WERI-Rb-1 (cell line): ENCODE results near the gene PODN.

Experiments used
- DNase-seq: peaks from one replicate; pipeline ENCODE4 v3.0.0-alpha.2; 2020
- H3K27ac ChIP-seq: fragments of 250-450 bp; sonication (Bioruptor Pico); 2 replicates; pipeline ENCODE4 v1.5.1; 2020; ENCODE audit warnings: mild to moderate bottlenecking, moderate library complexity
- H3K27me3 ChIP-seq: fragments of 250-450 bp; sonication (Bioruptor Pico); 2 replicates; pipeline ENCODE4 v1.5.1; 2021; ENCODE audit warnings: mild to moderate bottlenecking, low read depth, moderate library complexity; ENCODE audit not compliant: insufficient read depth, severe bottlenecking
- H3K36me3 ChIP-seq: fragments of 250-450 bp; sonication (Bioruptor Pico); 2 replicates; pipeline ENCODE4 v1.5.1; 2020; ENCODE audit warnings: mild to moderate bottlenecking, moderate library complexity
- H3K4me3 ChIP-seq: 2 replicates; pipeline ENCODE4 v1.5.1; 2011; ENCODE audit warnings: low read depth, mild to moderate bottlenecking, control low read depth, low read length
- H3K9me3 ChIP-seq: fragments of 250-450 bp; sonication (Bioruptor Pico); 2 replicates; pipeline ENCODE4 v1.5.1; 2021; ENCODE audit warnings: mild to moderate bottlenecking, moderate library complexity; ENCODE audit not compliant: severe bottlenecking
- TF ChIP-seq, protein P1 (sequence below): IDR thresholded peaks from 2 replicates; pipeline ENCODE4 v1.5.1; 2011; ENCODE audit warnings: low read depth, mild to moderate bottlenecking, control low read depth, inconsistent platforms, low read length

Gene PODN

DNA sequence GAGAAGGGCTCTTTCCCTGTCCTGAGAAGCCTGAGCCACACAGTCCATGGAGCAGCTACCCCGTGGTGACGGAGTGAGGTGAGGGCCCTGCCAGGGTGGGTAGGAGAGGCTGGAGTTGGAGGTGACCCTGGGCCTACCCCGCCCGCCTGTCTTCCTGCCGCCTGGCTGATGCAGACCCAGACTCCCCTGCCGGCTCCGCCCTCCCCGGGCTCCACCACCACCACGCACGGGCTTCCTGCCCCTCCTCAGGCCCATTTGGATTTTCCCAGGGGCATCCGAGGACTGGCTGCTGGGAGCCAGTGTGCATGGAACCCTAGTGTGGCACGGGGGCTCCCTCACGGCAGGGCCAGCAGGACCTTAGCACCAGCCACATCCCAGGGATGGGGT lies 32.5 kb downstream of the PODN start:
- Histone ChIP-seq H3K4me3 (no peak overlapping the region), H3K36me3 (peaks cover 55% of the 10 kb centered on the region), H3K9me3 (peaks cover 11% of the 10 kb centered on the region), H3K27me3 (no peaks in the 10 kb centered on the region), H3K27ac (peak overlapping the region; percentile 24)
- DNase-seq = no peak
- TF ChIP-seq, protein P1, sequence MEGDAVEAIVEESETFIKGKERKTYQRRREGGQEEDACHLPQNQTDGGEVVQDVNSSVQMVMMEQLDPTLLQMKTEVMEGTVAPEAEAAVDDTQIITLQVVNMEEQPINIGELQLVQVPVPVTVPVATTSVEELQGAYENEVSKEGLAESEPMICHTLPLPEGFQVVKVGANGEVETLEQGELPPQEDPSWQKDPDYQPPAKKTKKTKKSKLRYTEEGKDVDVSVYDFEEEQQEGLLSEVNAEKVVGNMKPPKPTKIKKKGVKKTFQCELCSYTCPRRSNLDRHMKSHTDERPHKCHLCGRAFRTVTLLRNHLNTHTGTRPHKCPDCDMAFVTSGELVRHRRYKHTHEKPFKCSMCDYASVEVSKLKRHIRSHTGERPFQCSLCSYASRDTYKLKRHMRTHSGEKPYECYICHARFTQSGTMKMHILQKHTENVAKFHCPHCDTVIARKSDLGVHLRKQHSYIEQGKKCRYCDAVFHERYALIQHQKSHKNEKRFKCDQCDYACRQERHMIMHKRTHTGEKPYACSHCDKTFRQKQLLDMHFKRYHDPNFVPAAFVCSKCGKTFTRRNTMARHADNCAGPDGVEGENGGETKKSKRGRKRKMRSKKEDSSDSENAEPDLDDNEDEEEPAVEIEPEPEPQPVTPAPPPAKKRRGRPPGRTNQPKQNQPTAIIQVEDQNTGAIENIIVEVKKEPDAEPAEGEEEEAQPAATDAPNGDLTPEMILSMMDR = no peak

DNA sequence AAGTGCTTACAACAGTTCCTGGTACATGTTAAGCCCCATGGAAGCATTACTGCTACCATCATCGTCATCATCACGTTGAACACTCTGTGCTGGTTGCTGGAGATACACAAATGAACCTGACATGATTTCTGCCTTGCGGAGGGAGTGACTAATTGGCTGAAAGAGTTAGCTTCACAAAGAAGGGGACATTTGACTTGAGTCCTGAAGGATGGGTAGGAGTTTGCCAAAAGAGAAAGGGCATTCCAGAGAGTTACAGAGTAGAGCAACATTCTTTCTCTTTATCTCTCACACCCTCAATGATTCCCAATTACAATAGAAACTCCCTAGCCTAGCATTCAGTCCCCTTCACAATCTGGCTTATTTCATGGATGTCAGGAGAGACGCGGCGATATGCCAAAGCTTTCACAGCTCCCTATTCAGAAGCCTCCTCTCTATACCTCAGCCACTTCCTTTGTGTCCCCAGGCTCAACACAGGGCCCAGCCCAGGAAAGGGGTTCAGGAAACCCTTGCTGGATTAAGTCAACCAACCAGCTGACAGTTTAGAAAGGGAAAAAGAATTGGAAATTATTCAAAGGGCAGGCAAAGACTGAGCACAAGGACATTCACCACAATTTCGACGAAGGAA lies 42.4 kb downstream of the PODN start:
- H3K9me3 ChIP-seq = peaks cover 14% of the 10 kb centered on the region
- TF ChIP-seq, protein P1 = no peak
- H3K4me3 ChIP-seq = no peak overlapping the region
- H3K27ac ChIP-seq = peak overlapping the region; percentile 16
- peaks cover 61% of the 10 kb centered on the region for H3K36me3 ChIP-seq
- no peak for DNase-seq
- no peaks in the 10 kb centered on the region for H3K27me3 ChIP-seq

DNA sequence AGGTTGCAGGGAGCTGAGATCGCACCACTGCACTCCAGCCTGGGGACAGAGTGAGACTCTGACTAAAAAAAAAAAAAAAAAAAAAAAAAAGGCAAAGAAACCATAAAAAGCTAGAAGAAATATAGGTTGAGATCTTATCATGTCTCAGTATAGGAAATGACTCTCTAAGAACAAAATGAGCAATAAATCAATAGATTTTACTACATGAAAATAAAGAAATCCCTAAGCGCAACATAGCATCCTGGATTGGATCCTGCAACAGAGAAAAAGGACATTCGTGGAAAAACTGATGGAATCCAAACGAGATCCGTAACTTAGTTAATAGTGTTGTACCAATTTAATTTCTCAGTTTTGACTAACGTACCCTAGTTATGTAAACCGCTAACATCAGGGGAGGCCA lies 45.1 kb downstream of the PODN start:
- Histone ChIP-seq H3K9me3 (no peaks in the 10 kb centered on the region), H3K27me3 (no peaks in the 10 kb centered on the region), H3K36me3 (peaks cover 77% of the 10 kb centered on the region), H3K4me3 (no peak overlapping the region), H3K27ac (peak overlapping the region; percentile 4; the same call in 1 of the 2 replicates)
- TF ChIP-seq, protein P1 = no peak
- no peak for DNase-seq

DNA sequence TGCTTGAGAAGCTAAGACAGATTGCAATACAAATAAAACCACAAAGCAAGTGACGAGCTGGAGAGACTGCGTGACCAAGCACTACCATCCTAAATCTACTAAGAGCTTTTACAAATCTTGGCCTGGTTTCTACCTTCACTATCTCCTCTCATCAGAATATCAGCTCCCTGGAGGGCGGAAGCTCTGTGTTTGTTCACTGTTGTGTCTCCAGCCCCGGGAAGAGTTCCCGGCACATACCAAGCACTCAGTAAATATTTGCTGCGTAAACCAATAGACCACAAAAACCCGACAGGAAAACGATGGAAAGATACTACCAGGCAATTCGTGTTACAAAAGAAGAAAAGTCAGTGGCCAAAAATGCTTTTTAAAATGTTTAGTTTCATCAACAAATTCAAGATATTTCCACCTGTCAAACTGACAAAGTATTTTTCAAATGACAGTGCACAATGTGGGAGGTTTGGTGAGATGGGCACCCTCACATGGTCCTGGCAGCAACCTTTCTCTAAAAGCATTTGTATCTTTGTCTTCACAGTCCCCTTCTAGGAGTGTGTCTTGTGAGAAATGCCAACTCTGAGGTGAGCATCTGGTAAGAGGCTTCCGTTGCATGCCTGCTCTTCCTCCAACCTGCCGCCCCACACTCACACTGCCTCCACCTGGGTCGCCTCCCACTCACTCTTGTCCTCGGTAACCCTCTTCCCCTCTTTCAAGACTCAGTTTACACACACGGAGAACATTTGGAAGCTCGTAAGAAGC lies 45.7 kb downstream of the PODN start:
- H3K9me3 ChIP-seq = no peaks in the 10 kb centered on the region
- no peaks in the 10 kb centered on the region for H3K27me3 ChIP-seq
- H3K27ac ChIP-seq = peak overlapping the region; percentile 87
- DNase-seq = no peak
- H3K4me3 ChIP-seq = no peak overlapping the region
- TF ChIP-seq, protein P1 = no peak
- H3K36me3 ChIP-seq = peaks cover 77% of the 10 kb centered on the region

DNA sequence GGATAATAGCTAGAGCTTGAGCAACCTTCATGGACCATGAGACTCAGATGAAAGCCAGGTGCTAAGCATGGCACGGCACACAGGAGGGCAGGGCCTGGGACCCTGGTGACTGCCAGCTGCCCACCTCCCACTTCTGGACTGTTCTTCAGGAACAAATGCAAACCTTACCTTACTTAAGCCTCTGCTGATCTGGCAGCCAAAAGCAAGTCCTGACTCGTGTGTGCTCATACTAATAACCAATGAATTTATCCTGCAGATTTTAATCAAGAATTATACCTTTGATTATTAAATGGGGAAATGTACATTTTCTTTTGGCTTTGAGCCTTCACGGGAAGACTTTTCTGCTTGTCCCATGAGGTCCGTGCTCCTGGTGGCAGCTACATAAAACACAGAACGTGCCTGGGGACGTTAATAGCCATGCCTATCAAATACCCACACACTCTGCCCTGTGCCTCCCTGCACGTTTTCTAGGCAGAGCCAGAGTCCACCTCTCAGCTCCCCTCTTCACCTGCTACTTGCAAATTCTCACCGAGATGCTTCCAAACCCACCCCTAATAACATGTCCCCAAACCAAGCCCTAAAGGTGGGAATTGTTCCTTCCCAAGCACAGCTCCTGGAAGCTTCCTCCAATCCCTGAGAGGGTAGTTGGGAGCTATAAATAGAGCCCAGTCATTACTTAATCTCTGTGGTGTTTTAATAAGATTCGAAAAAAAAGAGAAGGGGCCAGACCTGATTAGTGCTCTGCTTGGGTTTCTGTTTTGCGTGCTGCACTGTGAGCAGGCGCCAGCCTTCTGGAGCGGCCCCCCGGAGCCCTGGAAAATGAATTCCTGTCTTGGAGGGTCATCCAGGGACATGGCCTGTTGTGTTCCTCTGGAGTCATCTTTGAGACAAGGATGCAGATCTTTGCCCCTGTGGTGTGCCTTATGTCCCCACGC lies 46.9 kb downstream of the PODN start:
- TF ChIP-seq, protein P1 = no peak
- no peak overlapping the region for H3K4me3 ChIP-seq
- DNase-seq = peak; percentile 86
- no peaks in the 10 kb centered on the region for H3K27me3 ChIP-seq
- peak overlapping the region; percentile 87 for H3K27ac ChIP-seq
- no peaks in the 10 kb centered on the region for H3K9me3 ChIP-seq
- peaks cover 77% of the 10 kb centered on the region for H3K36me3 ChIP-seq
